ENCODE results near the gene VEZF1. TPM values are rescaled to one million over a fixed set of nuclear protein-coding genes. Genes with fewer than 3 reads are reported as not detected.
A peak's percentile ranks its signal among the peaks of the same experiment; 100 is the strongest.

VEZF1 gene
- total and polyA plus RNA-seq, 2 of the 8 experiments (the other 6 are each of a cell fraction or from before 2014, with no cell fraction given) = 28.9 to 61.9 TPM

- no peak overlapping the region for H2BK12ac ChIP-seq (ENCODE audit: low read depth, low read length)
- H3K4me3 ChIP-seq (ENCODE audit: extremely low read depth in 1 of 4, insufficient read depth in 2 of 4, low read depth in 3 of 4, low read length in 4 of 4) = peak overlapping the region; percentile 70 to 95 (median 86)
- H2AFZ ChIP-seq (ENCODE audit: low read length) = peak overlapping the region; percentile 64; the same call in 1 of the 2 replicates
- no peak overlapping the region for H2BK120ac ChIP-seq (replicated peaks; ENCODE audit: low read depth, low read length)
- H3K14ac ChIP-seq (ENCODE audit: insufficient read length) = peak overlapping the region; percentile 9
- peak overlapping the region; percentile 73; the same call in 1 of the 2 replicates for H2BK5ac ChIP-seq (ENCODE audit: low read depth, low read length)
- peaks cover 0 to 3% (median 1%) of the 10 kb centered on the region in 4 experiments; a peak in 4 of 7 replicates for H3K4me1 ChIP-seq (replicated peaks in 1 of 4; ENCODE audit: control insufficient read depth in 3 of 4, insufficient read depth in 4 of 4, low read length in 3 of 4)
- peaks cover 0 to 34% of the 10 kb centered on the region in 2 experiments; a peak in 3 of 4 replicates for H3K79me2 ChIP-seq (ENCODE audit: control insufficient read depth in 1 of 2, insufficient read depth in 2 of 2, low read length in 2 of 2)
- peak overlapping the region; percentile 94 to 100 for H3K4me2 ChIP-seq (ENCODE audit: insufficient read depth in 1 of 2, low read depth in 2 of 2, low read length in 2 of 2)
- H3K79me1 ChIP-seq (ENCODE audit: low read depth, low read length) = peaks cover 3% of the 10 kb centered on the region; the same call in 1 of the 2 replicates
- no peaks in the 10 kb centered on the region; a peak in 2 of 8 replicates for H3K36me3 ChIP-seq (ENCODE audit: control insufficient read depth in 2 of 4, insufficient read depth in 4 of 4, low read length in 3 of 4)
- no peaks in the 10 kb centered on the region for H3K27me3 ChIP-seq (replicated peaks in 1 of 4; ENCODE audit: control insufficient read depth in 3 of 4, extremely low read depth in 1 of 4, insufficient read depth in 3 of 4, low read length in 3 of 4)
- no peaks in the 10 kb centered on the region for H3K9me3 ChIP-seq (ENCODE audit: insufficient read depth in 2 of 2, low read depth in 1 of 2, low read length in 1 of 2)
- peak overlapping the region; percentile 99 for H4K91ac ChIP-seq (replicated peaks; ENCODE audit: insufficient read length, low read length)
- H3K56ac ChIP-seq (replicated peaks; ENCODE audit: insufficient read length, low read depth, low read length) = peak overlapping the region; percentile 79
- POLR2A ChIA-PET (ENCODE audit: partially characterized antibody) = interaction anchor here (0.7 to 28.0 kb wide), 16 partner anchors 8 to 192 kb away, joined by 3 to 672 read pairs (median 4); partner anchors contain the start of genes MRPS23 and SRSF1
- peak in 1 of 2 experiments; percentile 83 for DNase-seq (ENCODE audit: low read depth in 1 of 2, low spot score in 2 of 2)
- peak overlapping the region; percentile 82 for H3K4ac ChIP-seq (replicated peaks; ENCODE audit: insufficient read length, low read depth, low read length)
- 16% methylated on average over 25 of the region's 54 CpGs; no CpG with 5 or more reads in 1 of the 2 experiments for WGBS, 2 experiments (ENCODE audit: extremely low coverage in 1 of 2, insufficient coverage in 1 of 2, insufficient read length in 1 of 2, insufficient replicate concordance in 2 of 2, low coverage in 1 of 2, low lambda C conversion rate in 2 of 2, missing lambda C conversion rate in 1 of 2)
- no peak overlapping the region for H3K23ac ChIP-seq (ENCODE audit: insufficient read length)
- H3K23me2 ChIP-seq (ENCODE audit: low read depth, low read length) = peaks cover 9% of the 10 kb centered on the region
- H4K5ac ChIP-seq (ENCODE audit: insufficient read length, low read depth, low read length) = peak overlapping the region; percentile 93
- H2BK15ac ChIP-seq (ENCODE audit: low read length) = no peak overlapping the region
- H3K9ac ChIP-seq (replicated peaks in 1 of 4; ENCODE audit: extremely low read depth in 1 of 4, low read depth in 3 of 4, low read length in 3 of 4) = peak overlapping the region; percentile 67 to 89 (median 81)
- peak overlapping the region; percentile 94 for H4K8ac ChIP-seq (ENCODE audit: extremely low read depth, insufficient read depth, low read length)
- H2AK5ac ChIP-seq (ENCODE audit: low read depth, low read length) = peak overlapping the region; percentile 45; the same call in 1 of the 2 replicates
- FAIRE-seq = no peak
- peaks cover 0 to 8% of the 10 kb centered on the region in 2 experiments for H4K20me1 ChIP-seq (replicated peaks in 1 of 2; ENCODE audit: control insufficient read depth in 1 of 2, insufficient read depth in 2 of 2, low read length in 2 of 2)
- H3K27ac ChIP-seq (ENCODE audit: low read depth, low read length) = peak overlapping the region; percentile 89
- no peak overlapping the region for H2BK20ac ChIP-seq (ENCODE audit: low read length)
- peak overlapping the region; percentile 93; the same call in 1 of the 2 replicates for H3K18ac ChIP-seq (ENCODE audit: extremely low read depth, low read length)
- CTCF ChIA-PET (ENCODE audit: partially characterized antibody) = interaction anchor here (1.0 to 15.0 kb wide), 7 partner anchors 11 to 132 kb away, joined by 3 to 384 read pairs (median 7); partner anchors contain the start of gene MRPS23
- TF ChIP-seq TAF7 (optimal IDR thresholded peaks at IDR 0.05; ENCODE audit: borderline replicate concordance, low read depth, low read length) = peak; percentile 67
- TF ChIP-seq POLR2AphosphoS5 (IDR thresholded peaks at IDR 0.05; ENCODE audit: low read depth, low read length) = peak; percentile 90
- TF ChIP-seq SP4 (IDR thresholded peaks at IDR 0.05; ENCODE audit: low read length) = 0 out of 2 replicates have a peak, but pooled peaks have one; percentile 39
- no peak for TF ChIP-seq CBX5 (IDR thresholded peaks at IDR 0.05; ENCODE audit: low read depth, low read length)
- TF ChIP-seq PHF8 (conservative IDR thresholded peaks at IDR 0.05; ENCODE audit: low read depth, low read length) = no peak; the same call in 1 of the 2 replicates
- TF ChIP-seq KDM4A (IDR thresholded peaks at IDR 0.05; ENCODE audit: low read depth, low read length, severe bottlenecking) = peak; percentile 29
- TF ChIP-seq POLR2A (IDR thresholded peaks at IDR 0.05; ENCODE audit: control extremely low read depth in 1 of 2, low read depth in 2 of 2, low read length in 2 of 2) = peak; percentile 75 to 90
- no peak for TF ChIP-seq ATF3 (IDR thresholded peaks at IDR 0.05; ENCODE audit: insufficient read depth, low read depth, low read length)
- peak; percentile 36; the same call in 1 of the 2 replicates for TF ChIP-seq TAF1 (IDR thresholded peaks at IDR 0.05; ENCODE audit: low read depth, low read length)
- peak; percentile 44; the same call in 1 of the 2 replicates for TF ChIP-seq YY1 (IDR thresholded peaks at IDR 0.05; ENCODE audit: low read depth, low read length)
Measured at GRCh38 chr17:57988301-57989250, 522 bp upstream of the VEZF1 start.

Measured in H1 (cell line).